HL-60 (cell line): ENCODE results near the gene BLM.

Experiments used
- DNase-seq, 2 experiments: peaks; one replicate each; pipeline ENCODE4 v3.0.0-alpha.2; 2010 to 2020; ENCODE audit warnings: low read depth in 1 of 2, low spot score in 1 of 2
- H3K27ac ChIP-seq: fragments of 250-450 bp; sonication (Bioruptor Pico); replicated peaks from 2 replicates; pipeline ENCODE4 v1.5.1; 2020; ENCODE audit warnings: mild to moderate bottlenecking, moderate library complexity
- H3K27me3 ChIP-seq: fragments of 250-450 bp; sonication (Bioruptor Pico); 2 replicates; pipeline ENCODE4 v1.5.1; 2021; ENCODE audit warnings: mild to moderate bottlenecking, moderate library complexity; ENCODE audit not compliant: insufficient read depth, poor library complexity, severe bottlenecking
- H3K4me3 ChIP-seq: replicated peaks from 2 replicates; pipeline ENCODE4 v1.5.1; 2011; ENCODE audit warnings: mild to moderate bottlenecking, control low read depth, low read length; ENCODE audit not compliant: insufficient read depth
- GABPA ChIP-seq: IDR thresholded peaks from 2 replicates; pipeline ENCODE4 v1.6.1; 2012; ENCODE audit warnings: low read depth
- POLR2AphosphoS5 ChIP-seq: IDR thresholded peaks from 2 replicates; pipeline ENCODE4 v1.6.1; 2012; ENCODE audit warnings: low read depth
- SPI1 ChIP-seq: IDR thresholded peaks from 2 replicates; pipeline ENCODE4 v1.6.1; 2012; ENCODE audit warnings: low read depth, mild to moderate bottlenecking, borderline replicate concordance
- TF ChIP-seq, protein P1 (sequence below): IDR thresholded peaks from 2 replicates; pipeline ENCODE4 v1.6.1; 2012; ENCODE audit warnings: low read depth; ENCODE audit not compliant: insufficient replicate concordance
- TF ChIP-seq, protein P2 (sequence below): IDR thresholded peaks from one replicate; pipeline ENCODE4 v1.5.1; 2011; ENCODE audit warnings: low read length, control low read depth, inconsistent platforms; ENCODE audit not compliant: insufficient read depth

BLM gene

DNA sequence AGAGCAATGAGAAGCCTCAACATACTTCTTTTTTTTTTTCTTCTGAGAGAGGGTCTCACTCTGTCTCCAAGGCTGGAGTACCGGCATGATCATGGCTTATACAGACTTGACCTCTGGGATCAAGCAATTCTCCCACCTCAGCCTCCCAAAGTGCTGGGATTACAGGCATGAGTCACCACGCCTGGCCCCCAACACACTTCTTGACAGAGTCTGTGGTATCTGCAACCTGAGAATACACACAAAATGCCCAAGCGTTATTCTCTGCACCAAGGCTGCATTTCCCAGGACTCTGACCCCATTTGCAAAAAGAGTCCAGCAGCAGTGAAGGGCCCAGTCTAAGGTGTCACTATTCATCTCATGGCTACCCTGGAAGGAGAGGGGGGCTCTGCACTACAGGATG lies 42.7 kb upstream of the BLM start:
- TF ChIP-seq POLR2AphosphoS5 = no peak
- TF ChIP-seq, protein P1, sequence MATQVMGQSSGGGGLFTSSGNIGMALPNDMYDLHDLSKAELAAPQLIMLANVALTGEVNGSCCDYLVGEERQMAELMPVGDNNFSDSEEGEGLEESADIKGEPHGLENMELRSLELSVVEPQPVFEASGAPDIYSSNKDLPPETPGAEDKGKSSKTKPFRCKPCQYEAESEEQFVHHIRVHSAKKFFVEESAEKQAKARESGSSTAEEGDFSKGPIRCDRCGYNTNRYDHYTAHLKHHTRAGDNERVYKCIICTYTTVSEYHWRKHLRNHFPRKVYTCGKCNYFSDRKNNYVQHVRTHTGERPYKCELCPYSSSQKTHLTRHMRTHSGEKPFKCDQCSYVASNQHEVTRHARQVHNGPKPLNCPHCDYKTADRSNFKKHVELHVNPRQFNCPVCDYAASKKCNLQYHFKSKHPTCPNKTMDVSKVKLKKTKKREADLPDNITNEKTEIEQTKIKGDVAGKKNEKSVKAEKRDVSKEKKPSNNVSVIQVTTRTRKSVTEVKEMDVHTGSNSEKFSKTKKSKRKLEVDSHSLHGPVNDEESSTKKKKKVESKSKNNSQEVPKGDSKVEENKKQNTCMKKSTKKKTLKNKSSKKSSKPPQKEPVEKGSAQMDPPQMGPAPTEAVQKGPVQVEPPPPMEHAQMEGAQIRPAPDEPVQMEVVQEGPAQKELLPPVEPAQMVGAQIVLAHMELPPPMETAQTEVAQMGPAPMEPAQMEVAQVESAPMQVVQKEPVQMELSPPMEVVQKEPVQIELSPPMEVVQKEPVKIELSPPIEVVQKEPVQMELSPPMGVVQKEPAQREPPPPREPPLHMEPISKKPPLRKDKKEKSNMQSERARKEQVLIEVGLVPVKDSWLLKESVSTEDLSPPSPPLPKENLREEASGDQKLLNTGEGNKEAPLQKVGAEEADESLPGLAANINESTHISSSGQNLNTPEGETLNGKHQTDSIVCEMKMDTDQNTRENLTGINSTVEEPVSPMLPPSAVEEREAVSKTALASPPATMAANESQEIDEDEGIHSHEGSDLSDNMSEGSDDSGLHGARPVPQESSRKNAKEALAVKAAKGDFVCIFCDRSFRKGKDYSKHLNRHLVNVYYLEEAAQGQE = no peak
- TF ChIP-seq SPI1 = no peak
- TF ChIP-seq, protein P2, sequence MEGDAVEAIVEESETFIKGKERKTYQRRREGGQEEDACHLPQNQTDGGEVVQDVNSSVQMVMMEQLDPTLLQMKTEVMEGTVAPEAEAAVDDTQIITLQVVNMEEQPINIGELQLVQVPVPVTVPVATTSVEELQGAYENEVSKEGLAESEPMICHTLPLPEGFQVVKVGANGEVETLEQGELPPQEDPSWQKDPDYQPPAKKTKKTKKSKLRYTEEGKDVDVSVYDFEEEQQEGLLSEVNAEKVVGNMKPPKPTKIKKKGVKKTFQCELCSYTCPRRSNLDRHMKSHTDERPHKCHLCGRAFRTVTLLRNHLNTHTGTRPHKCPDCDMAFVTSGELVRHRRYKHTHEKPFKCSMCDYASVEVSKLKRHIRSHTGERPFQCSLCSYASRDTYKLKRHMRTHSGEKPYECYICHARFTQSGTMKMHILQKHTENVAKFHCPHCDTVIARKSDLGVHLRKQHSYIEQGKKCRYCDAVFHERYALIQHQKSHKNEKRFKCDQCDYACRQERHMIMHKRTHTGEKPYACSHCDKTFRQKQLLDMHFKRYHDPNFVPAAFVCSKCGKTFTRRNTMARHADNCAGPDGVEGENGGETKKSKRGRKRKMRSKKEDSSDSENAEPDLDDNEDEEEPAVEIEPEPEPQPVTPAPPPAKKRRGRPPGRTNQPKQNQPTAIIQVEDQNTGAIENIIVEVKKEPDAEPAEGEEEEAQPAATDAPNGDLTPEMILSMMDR = no peak
- TF ChIP-seq GABPA = no peak
- DNase-seq = no peak
- H3K27ac ChIP-seq = no peak overlapping the region
- no peak overlapping the region for H3K4me3 ChIP-seq
- no peaks in the 10 kb centered on the region for H3K27me3 ChIP-seq

DNA sequence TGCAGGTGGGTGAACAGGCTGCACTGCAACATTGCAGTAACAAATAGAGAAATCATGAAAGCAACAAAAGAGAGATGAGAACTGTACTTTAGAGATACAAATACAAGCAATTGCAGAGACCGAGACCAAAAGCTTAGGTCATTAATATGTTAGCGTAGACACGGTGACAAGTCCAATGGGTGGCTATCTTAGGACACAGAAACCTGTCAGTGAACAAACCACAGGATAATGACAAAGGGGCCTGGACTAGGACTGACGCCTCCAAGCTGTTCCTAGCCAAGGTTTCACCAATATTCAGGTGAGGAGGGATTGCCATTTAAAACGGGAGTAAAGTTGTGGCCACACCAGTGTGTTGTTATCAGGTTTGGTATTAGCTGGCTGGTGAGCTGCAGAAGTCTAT lies 41.7 kb upstream of the BLM start:
- TF ChIP-seq GABPA = no peak
- no peak for TF ChIP-seq POLR2AphosphoS5
- TF ChIP-seq, protein P2 = no peak
- TF ChIP-seq, protein P1 = no peak
- TF ChIP-seq SPI1 = no peak
- no peak overlapping the region for H3K4me3 ChIP-seq
- H3K27ac ChIP-seq = no peak overlapping the region
- H3K27me3 ChIP-seq = no peaks in the 10 kb centered on the region
- DNase-seq = no peak

DNA sequence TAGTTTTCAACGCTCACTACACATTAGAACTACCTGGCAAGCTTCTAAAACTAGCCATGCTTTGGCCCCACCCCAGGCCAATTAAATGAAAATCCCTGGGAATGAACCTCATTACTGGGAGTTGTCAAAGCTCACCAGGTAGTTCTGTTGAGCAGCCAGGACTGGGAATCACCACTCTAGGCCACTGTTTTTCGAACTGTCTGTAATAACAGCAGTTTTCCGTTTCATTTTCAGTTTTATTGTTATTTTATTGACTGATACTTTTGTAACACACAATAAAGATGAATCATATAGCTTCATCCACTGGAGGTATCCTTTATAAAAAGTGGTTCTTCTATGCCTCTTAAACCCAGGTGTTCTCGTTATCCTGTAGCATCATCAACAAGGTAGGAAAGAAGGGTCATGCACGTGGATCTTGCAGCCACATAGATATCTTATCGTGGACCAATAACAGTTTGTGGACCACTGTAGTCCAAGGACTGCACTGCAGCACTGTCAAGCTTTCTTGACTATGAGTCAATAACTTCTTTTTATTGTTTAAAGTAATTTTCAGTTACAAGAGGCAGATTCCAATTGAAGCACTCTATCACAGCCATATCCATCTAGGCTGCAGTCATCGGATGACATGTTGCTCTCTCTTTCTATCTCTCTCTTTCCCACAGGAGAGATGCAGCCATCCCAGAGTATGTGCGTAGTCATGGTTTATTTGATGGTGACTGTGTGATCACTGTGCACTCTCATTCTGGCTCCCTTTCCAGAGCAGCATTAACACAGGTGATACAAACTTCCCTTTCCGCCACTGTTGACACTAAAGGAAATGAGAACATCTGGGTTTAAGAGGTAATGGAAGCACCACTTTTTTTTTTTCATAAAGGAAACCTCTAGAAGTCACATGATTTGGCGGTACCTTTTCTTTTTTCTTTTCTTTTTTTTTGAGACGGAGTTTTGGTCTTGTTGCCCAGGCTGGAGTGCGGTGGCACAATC lies 39.0 kb upstream of the BLM start:
- no peak overlapping the region for H3K27ac ChIP-seq
- H3K4me3 ChIP-seq = no peak overlapping the region
- no peaks in the 10 kb centered on the region for H3K27me3 ChIP-seq
- TF ChIP-seq, protein P1 = no peak
- TF ChIP-seq SPI1 = no peak
- DNase-seq = no peak
